DMS 273 treated with DMSO at 0.1 percent for 48 hours (cell line): ENCODE measurements around the gene CDH23.

ENCODE experiments used
- DNase-seq: peaks from one replicate; lab custom pipeline; 2025; lab: John Stamatoyannopoulos, UW

Gene CDH23

DNA sequence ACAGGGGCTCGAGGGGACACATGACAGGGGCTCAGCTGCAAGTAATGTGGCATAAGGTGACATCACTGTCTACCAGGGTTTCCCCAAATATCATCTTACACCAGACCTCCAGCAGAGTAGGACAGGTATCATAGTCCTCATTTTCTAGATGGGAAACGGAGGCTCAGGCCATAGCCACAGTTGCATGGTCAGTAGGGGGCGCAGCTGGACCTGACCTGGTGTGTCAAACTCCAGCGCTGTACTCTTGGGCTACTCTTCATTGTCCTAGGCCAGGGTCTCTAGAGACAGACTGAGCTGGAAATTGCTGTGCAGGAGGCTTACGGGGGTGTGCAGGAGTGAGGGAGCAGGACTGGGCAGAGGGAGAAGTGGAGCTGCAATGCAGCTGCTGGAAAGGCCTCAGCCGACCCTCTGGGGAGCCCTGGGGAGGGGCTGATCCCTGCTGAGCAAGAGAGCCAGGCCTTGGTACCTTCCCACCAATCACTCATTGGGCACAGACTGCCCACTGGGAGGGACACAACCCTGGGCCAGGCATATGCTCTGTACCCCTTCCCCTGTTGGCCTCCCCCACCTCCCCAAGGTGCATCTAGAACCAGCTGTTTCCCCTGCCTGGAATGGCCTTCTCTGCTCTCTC is 89.9 kb downstream of the CDH23 start:
- no peak for DNase-seq

DNA sequence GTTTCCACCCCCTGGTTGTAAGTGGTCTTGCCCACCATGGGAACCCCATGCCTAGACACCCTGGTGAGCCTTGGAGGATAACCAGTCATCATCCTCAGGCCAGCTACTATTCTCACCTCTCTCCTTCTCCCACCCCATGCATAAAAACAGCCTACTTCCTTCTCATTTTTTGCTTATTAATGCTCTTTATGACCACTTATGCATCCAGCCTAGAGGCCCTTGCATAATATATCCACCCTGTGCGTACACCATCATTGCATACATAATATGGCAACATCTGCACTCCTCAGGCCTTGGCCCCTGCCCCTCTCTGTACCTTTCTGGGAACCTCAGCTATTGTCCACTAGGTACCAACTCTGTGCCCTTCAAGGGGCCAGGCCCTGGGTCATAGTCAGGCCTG is 91.0 kb downstream of the CDH23 start:
- no peak for DNase-seq

DNA sequence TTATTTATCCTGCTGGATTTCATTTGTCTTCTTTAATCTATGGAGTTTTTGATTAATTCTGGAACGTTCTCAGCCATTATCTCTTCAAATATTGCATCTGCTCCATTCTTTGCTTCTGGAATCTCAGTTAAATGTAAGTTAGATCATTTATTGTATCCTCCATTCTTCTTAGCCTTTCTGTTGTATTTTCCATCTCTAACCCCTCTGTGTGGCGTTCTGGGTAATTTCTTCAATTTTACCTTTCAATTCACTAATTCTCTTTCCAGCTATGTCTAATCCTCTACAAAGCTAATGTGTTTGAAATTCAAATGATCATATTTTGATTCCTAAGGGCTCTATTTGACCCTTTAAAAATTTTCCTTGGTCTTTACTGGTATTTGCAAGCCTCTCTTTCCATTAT is 92.4 kb downstream of the CDH23 start:
- DNase-seq: no peak

DNA sequence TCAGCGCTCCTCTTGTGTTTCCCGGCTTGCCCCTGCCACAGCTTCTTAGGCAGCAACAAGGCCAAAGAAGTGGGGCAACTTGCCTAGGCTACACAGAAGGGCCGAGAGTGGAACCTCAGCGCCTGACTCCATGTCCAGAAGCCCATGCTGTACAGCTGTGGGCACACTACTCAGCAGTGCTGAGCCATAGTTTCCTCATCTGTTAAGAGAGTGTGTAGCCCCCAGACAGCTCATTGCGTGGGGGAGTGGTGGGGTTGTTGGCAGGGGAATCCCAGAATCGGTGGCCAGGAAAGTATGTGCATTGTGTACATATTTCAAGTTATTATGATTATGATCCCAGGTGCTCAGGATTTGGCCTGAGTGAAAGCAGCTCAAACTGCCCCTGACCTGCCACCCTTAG is 96.2 kb downstream of the CDH23 start:
- DNase-seq: no peak

DNA sequence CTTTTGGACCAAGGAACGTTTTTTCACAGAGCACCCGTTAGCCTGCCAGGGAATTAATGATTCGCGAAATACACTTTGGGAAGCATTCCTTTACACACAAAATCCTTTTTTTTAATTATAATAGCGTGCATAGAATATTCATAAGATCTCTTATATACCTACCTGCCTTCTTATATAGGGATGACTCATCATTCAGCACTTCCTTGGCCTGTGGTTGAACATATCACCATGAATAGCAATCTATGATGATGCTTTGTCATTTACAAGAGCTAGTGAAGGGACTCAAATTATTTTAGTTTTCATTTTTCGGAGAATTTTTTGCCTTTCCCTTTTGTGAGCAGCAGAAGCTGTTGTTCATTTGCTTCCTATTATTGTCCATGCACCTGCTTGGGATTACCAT is 97.0 kb downstream of the CDH23 start:
- DNase-seq: no peak

DNA sequence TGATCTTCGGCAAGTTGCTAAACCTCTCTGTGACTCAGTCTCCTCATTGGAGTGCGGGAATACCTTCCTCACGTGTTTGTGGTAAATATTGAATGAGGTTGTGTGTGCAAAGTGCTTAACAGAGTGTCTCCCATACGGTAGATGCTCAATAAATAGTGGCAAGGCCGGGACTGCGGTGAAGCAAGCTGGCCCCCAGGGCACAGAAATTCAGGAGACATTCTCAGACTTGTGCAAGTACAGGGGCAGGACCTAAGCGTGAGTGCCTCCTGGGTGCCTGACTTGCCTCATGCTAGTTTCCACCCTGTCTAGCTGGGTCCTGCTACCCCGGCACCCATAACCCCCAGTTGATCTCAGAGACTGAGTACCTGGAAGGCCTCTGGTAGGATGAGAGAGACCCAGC is 97.8 kb downstream of the CDH23 start:
- DNase-seq: no peak

DNA sequence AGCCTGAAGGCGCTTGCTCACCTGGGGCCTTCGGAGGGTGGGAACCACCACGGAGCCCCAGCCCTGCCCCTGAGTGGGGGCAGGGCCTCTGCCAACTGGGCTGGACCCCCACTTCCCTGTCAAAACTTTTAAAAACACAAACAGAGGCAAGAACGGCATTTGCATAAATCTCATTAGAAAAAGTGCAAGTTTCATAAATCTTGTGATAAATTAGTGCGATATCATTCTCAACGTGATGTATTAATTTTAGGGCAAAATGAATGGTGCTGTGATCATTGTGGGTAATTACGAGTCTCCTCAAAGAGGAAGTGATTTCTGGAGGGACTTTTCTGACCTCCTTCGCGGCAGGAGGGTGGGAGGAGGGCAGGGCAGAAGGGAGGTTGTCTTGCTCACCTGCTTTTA is 98.3 kb downstream of the CDH23 start:
- no peak for DNase-seq

DNA sequence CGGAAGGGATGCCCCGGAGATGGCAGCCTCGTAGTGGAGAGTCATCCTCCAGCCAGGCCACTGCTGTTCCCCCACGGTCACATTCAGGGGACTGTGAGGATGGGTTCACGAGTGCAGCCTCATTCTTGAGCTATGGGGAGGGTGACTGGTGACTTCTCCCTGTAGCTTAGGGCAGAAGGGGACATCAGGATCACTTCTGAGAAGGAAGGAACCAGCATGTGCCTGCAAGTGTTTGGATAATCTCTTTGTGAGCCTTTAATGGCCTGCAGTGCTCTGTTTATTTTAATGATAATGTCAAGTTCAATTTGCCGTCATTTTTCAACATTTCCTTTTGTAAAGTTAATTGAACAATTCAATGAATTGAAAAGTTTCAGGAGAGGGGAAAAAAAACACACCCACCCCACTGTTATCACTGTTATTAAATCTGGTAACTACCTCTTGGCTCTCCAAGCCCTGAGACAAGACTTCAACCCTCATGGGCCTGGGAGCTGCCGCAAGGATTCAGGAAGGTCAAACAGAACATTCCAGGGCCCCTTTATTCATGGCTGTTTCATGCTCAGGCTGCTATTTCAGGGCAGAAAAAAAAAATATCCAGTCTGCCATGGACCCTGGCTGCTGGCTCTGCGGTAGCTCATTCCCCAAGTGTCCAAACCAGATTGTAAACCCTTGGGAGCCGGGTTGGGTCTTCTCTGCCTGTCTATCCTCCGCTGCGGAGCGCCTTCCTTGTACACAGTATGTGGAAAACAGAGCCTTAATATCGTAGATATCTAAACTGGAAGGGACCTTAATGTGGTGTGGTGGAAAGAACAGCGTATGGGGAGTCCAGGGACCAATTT is 100.4 kb downstream of the CDH23 start:
- DNase-seq: no peak

DNA sequence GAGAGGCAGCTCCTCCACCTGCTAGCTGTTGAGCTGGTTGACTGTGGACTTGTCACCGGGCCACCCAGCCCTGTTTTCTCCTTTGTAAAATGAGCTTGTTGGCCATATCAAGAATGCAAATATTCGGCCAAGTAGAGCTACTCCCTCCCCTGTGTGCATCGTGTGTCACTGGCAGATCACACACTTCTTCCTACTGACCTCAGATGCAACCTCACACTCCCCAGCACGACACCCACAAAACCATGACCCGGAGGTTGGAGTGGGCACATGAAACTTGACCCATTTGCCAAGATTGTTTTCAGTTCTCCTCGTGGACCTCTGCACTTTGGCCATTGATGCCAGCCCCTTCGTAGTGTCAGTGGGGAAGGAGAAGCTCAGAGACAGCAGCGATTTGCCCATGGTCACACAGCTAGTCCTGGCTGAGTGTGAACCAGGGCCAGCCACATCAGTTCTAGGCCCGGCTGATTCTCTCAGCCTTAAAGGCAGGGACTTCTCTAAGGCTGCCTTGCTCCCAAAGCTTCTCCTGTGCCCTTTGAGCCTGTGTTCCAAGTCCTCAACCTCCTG is 101.1 kb downstream of the CDH23 start:
- no peak for DNase-seq

DNA sequence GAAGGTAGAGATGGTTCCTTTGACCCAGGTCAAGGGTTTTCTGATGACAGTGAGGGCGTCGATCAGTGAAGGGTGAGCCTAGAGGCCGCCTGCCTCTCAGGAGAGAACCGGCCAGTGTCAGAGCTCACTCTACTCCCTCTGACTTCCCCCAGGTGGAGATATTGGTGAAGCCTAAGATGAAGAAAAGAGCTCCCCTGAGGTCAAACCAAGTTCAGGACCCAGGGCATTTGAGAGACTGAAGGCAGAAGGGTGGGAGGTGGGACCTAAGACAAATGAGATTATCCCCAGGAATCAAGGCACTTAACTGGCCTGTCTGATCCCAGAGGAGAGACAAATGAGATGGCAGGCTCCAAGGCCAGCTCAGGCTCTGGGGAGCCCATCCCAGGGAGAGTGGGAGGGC is 104.7 kb downstream of the CDH23 start:
- no peak for DNase-seq

DNA sequence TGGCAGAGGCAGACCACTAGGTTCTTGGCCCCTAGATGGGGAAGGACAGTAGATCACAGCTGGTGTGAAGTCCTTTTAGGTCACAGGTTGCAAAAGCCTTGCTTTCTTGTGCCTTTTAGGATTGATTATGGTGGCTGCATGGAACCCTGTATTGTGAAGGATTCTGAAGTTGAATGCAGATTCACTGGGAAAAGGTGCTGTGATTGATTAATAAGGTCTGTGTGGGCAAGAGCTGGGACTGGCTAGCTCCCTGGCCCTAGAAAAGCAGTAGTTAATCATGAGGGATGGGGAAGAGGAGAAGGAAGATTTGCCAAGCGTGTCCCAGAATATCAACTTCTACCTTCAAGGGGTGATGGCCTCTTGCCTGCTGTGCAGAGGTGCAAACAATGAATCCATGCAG is 105.5 kb downstream of the CDH23 start:
- no peak for DNase-seq

DNA sequence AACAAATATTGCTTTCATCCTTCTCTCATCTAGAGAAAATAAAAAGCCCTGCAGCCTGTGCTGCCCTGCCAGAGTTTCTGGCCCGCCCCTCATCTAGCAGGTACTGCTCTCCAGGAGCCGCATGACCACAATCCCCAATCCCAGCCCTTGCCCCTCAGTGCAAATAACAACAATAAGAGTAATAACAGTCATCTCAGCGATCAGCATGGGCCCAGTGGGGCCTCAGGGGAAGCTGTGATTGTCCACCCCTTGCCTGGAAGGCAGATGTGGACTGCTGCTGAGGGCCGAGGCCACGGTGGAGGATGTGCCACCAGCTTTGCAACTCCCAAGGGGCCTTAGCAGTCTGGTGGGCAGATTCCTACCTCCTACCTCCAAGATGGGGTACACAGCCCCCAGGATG is 106.1 kb downstream of the CDH23 start:
- DNase-seq: no peak

DNA sequence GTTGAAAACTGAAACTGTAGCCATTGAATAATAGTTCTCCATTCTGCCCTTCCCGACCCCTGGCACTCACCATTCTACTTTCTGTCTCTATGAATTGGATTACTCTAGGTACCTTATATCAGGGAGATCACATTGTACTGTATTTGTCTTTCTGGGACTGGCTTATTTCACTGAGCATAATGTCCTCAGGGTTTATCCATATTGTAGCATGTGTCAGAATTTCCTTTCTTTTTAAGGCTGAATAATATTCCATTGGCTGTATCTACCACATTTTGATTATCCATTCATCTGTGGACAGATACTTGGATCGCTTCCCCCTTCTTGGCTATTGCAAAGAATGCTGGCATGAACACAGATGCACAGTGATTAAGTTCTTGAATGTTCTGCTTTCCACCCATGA is 107.4 kb downstream of the CDH23 start:
- DNase-seq: no peak

DNA sequence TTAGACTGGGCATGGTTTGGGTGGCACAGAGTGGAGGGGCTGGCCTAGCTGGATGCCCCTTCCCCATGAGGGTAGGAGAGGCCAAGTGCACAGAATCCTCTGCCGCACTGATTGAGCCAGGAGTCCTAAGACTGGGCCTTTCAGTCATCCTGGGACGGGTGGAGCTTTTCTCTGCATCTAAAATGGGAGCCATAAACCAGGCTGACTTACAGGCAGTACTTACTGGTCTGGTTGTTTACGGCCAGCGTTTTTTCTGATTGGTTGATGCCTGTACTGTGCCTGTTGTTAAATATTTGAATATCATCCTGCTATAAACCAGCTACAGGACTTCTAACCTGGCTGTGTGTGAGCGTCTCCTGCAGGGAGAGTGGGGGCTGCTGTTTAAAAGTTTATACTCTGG is 107.8 kb downstream of the CDH23 start:
- DNase-seq: no peak

DNA sequence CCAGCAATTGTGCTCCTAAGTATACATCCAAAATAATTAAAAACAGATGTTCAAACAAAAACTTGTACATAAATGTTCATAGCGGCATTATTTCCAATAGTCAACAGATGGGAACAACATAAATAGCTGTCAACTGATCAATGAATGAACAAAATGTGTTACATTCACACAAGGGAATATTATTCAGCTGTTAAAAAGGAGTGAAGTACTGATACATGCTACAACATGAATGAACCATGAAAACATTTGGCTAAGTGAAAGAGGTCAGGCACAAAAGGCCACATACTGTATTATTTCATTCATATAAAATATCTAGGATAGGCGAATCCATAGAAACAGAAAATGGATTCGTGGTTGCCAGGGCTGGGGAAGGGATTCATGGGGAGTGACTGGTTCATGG is 109.1 kb downstream of the CDH23 start:
- DNase-seq: no peak

DNA sequence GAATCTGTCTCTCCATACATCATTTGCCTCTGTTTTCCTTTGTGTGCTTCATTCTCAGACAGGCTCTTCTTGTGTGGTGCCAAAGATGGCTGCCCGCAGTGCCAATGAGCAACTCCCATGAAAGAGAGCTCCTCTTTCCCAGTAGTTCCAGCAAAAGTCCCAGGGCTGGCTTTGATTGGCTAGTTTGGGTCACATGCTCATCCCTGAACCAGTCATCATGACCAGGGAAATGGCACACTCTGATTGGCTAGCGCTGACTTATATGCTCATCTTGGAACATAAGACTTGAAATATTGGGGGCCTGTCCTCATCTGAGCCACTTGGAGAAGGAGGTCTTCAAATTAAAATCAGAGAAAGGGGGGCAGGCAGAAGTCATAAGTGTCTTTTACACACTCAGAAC is 112.7 kb downstream of the CDH23 start:
- DNase-seq: no peak

DNA sequence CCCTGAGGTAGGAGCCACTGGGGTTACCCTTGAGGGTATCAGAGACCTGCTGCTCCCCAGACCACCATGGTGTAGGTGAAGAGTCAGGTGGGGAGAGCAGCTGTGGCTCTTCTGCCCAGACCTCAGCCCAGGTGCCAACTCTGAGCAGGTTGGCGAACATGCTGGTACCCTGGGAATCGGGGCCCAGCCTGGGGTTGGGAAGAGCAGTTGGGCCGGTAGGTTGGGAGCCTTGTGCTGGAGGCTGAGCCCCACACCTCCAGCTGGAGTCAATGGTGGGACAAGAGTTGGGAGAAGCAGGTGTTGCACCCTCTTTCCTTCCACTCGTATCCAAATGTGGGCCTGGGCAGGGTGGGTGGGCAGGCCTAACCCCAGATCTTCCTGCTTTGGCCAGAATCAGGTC is 114.5 kb downstream of the CDH23 start:
- DNase-seq: no peak

DNA sequence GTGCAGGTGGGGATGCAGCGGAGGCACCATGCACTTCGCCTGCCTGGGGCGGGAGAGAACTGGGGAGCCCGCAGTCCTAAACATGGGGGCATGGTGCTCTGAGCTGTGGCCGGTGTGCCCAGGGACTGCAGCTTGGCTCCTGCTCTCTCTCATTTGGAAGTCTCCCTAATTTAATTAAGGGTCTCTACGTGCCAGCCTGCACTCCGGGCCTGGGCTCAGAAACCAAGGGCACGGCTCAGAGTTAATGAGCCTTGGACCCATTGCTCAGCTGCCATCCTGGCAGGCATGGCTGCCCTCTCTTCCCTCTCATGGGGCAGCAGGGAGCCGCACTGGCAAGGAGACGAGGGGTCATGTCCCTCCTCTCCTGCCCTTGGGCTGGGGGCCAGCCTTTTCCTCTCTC is 115.6 kb downstream of the CDH23 start:
- no peak for DNase-seq

DNA sequence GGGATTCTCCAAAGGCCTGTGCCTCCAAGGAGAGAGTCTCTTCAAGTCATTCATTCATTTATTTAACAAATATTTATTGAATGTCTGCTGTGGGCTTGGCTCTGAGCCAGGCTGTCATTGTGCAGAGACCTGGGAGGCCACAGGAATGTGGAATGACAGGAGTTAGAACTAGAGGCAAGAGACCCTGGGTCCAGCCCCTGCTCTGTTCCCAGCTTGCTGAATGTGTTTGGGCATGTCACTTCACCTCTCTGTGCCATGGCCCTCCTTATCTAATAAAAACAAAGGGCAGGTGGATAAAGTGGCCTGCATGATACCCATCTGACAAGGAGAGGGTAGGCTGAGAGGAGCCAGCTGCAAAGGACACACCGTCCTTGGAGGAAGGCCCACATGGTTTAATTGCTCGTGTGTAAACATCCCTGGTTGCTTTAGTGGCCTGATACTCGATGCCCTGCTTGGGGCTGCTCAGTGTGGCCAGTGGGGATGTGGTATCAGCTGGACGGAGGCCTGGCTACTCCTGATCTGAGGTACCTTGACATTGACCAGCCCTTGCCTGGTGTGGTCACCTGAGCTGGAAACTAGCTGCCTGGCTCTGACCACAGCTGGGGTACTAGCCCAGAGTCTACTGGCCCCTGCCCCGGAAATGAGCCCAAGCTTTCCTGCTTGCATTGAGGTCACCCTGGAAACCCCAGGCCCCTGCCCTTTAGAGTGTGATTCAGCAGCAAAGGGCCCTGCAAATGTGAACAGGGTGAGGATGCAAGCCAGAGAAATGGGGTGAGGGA is 116.2 kb downstream of the CDH23 start:
- no peak for DNase-seq

DNA sequence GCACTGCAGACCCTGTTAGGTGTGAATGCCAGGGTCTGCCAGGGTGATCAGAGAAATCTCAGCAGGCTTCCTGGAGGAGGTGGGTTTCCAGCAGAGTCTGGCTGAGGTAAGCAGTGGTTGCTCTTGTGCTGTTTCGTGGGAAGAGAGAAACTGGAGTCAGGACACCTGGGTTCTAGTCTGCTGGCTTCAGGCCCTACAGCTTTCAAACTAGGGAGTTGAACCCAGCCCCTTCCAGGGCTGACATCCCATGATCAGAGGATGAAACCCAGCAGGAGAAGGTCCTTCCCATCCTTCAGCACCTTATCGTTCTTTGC is 116.8 kb downstream of the CDH23 start:
- DNase-seq: no peak

DNA sequence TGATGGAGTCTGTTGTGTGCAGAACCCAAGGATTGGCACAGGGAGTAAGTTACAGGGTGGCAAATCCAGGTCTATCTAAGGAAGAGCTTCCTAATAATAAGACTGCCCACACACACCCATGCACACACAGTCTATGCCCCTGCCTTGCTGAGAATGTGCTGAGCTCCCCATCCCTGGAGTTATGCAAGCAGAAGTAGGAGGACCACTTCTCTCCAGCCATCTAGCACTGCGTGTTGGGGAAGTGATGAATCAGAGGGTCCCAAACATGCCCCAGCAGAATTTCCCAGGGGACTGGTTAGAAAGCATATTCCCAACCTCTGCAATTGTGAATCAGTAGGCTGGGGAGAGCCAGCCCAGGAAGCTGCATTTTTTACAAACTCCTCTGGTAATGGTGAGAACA is 117.2 kb downstream of the CDH23 start:
- DNase-seq: no peak

DNA sequence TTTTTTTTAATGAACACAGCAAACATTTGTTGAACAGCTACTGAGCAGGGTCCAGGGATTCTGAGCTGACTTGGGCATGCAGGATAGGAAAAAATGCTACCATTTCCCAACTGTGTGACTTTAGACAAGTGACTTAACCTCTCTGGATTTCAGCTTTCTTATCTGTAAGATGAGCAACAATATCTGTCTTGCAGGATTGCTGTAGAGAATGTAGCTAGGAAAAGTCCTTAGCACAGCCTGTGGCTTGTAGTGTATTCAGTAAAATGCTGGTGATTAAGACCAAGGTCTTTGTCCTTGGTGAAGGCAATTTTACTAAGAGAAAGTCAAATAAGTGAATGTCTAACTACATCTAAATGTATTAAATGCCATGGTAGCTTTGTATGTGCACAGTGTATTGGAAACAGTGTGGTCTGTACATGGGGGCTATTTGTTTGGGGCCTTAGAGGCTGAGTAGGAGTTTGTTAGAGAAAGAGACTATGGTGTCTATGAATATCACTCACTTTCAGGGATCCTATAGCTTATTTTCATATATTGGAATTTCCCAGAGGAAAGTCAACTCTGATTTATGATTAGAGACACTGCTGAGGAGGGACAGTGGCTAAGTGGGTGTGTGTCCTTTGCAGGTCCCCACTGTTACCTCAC is 118.9 kb downstream of the CDH23 start:
- DNase-seq: no peak

DNA sequence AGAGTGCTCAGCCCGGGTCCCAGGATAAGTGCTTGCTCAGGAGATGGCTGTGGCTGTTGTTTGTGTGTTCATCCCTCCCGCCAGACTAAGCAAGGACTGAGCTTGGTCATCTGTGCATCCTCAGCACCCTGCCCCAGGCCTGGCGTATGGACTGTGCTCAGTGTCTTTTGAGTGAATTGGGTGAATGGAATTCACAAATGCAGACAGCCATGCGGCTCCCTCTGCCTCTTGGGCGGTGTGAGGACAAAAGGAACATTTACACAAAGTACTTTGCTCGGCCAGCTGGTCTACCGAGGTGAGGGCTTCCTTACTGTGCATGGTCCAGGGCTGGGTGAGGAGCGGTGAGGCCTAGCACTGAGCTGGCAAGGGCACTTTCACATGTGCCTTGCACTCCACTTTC is 120.2 kb downstream of the CDH23 start:
- no peak for DNase-seq
